ENCODE measurements around the gene SF3A2. TPM values are rescaled to one million over a fixed set of nuclear protein-coding genes. Genes with fewer than 3 reads are reported as not detected.

Gene SF3A2
- total and polyA plus RNA-seq, 10 of the 15 experiments (the other 5 are each of a cell fraction or from before 2014, with no cell fraction given): 0.33 to 143 (median 30.6) TPM

DNA sequence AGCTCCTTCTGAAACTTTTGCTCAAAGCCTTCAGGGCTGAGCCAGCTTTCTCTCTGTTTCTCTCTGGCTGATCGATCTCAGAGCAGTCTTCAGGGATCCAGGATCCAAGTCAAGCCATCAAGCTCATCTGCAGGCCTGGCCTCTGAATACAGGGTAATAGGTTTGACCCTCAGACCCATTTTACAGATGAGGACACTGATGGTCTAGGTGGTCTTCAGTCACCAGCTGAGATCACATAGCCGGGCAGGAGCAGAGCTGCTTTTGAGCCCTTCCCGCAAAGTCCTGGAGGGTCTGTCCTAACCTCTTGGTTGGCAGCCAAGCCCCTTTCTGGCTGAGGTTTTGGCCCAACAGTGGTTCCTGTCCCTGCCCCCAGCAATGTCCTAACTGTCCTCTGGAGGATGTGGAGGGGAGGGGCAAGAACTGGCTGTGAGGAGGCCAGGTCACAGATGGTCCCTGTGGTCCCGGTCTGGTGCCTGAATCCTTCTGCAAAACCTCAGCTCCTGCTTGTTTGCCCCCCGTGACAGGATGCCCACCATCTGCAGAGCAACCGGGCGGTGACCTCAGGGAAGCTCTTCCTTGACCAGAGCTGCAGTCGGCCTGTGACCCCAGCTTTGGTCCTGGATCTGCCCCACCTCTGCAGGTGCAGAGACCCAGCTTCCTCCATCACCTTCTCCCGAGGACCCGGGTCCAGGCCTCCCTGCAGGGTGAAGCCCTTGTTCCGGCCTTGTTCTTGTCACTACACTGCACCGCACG, 51.1 kb downstream of the SF3A2 start (continued):
- TF ChIP-seq, protein P1, sequence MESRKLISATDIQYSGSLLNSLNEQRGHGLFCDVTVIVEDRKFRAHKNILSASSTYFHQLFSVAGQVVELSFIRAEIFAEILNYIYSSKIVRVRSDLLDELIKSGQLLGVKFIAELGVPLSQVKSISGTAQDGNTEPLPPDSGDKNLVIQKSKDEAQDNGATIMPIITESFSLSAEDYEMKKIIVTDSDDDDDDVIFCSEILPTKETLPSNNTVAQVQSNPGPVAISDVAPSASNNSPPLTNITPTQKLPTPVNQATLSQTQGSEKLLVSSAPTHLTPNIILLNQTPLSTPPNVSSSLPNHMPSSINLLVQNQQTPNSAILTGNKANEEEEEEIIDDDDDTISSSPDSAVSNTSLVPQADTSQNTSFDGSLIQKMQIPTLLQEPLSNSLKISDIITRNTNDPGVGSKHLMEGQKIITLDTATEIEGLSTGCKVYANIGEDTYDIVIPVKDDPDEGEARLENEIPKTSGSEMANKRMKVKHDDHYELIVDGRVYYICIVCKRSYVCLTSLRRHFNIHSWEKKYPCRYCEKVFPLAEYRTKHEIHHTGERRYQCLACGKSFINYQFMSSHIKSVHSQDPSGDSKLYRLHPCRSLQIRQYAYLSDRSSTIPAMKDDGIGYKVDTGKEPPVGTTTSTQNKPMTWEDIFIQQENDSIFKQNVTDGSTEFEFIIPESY (IDR thresholded peaks at IDR 0.05): no peak
- no peak; the same call in none of the 2 replicates for TF ChIP-seq POLR2AphosphoS5 (IDR thresholded peaks at IDR 0.05; ENCODE audit: low read length)

DNA sequence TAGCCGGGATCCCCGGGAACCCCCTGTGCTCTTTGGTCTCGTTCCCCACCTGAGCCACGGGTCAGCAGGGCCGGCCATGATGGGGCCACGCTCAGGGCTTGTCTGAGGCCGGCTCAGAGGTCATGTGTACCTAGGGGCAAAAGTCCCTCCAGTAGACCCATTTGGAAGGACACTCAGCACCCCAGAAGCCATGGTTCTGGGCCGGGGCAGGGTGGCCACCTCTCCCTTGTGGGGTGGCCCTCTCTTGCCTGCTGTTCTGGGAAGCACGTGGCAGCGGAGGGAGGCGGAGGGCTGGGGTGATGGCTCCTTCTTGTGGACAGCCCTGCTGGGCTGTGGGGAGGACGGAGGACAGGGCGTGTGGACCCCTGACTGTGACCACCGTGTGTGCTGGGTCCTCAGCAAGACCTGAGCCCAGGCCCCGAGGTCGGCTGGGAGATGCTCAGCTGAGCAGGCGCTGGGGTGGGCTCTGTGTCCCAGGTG, 51.8 kb downstream of the SF3A2 start:
- BruUV-seq (replicated peaks): no TSS peak
- Histone ChIP-seq H2AFZ (ENCODE audit: control insufficient read depth, low read depth, low read length) (no peak overlapping the region), H3K4me3 (no peak overlapping the region), H3K9ac (ENCODE audit: control insufficient read depth, insufficient read depth, low read length) (no peak overlapping the region), H3K79me2 (ENCODE audit: control insufficient read depth, insufficient read depth, low read length) (no peaks in the 10 kb centered on the region; the same call in 1 of the 2 replicates), H3K4me1 (ENCODE audit: control insufficient read depth, insufficient read depth, low read length) (peaks cover 30% of the 10 kb centered on the region), H4K20me1 (ENCODE audit: control insufficient read depth, insufficient read depth) (no peaks in the 10 kb centered on the region), H3K27me3 (replicated peaks in 1 of 2; ENCODE audit: control insufficient read depth in 2 of 2, insufficient read depth in 2 of 2, low read length in 1 of 2) (no peaks in the 10 kb centered on the region), H3K36me3 (ENCODE audit: control insufficient read depth in 2 of 2, insufficient read depth in 2 of 2, low read length in 1 of 2) (no peaks in the 10 kb centered on the region), H3K27ac (ENCODE audit: control insufficient read depth, insufficient read depth) (no peak overlapping the region), H3K9me3 (replicated peaks; ENCODE audit: control insufficient read depth, insufficient read depth, low read length) (no peaks in the 10 kb centered on the region), H3K4me2 (ENCODE audit: control insufficient read depth, insufficient read depth) (no peak overlapping the region)
- WGBS (ENCODE audit: insufficient coverage, insufficient replicate concordance, low lambda C conversion rate, missing lambda C conversion rate): 80% methylated on average over 16 of the region's 17 CpGs
- TF ChIP-seq POLR2A (IDR thresholded peaks at IDR 0.05; ENCODE audit: low read depth, low read length): 0 out of 2 replicates have a peak, but pooled peaks have one; percentile 36
- TF ChIP-seq, protein P2, sequence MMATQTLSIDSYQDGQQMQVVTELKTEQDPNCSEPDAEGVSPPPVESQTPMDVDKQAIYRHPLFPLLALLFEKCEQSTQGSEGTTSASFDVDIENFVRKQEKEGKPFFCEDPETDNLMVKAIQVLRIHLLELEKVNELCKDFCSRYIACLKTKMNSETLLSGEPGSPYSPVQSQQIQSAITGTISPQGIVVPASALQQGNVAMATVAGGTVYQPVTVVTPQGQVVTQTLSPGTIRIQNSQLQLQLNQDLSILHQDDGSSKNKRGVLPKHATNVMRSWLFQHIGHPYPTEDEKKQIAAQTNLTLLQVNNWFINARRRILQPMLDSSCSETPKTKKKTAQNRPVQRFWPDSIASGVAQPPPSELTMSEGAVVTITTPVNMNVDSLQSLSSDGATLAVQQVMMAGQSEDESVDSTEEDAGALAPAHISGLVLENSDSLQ (IDR thresholded peaks at IDR 0.05): no peak
- in situ Hi-C loops (cut with MboI): no loop called here
- ChIA-PET CTCF (interaction anchor here (1.0 to 2.5 kb wide), 8 partner anchors 13 to 349 kb away, joined by 3 to 13 read pairs (median 4); no protein-coding TSS in a partner anchor), SMC1A (ENCODE audit: uncharacterized antibody, unreplicated experiment) (interaction anchor here (0.8 to 2.9 kb wide), 7 partner anchors 14 to 117 kb away, joined by 3 to 11 read pairs (median 6); no protein-coding TSS in a partner anchor), POLR2A (interaction anchor here (0.6 to 1.5 kb wide), 4 partner anchors 40 to 132 kb away, joined by 3 to 7 read pairs (median 5); partner anchors contain the start of genes LSM7 and SPPL2B), RAD21 (ENCODE audit: unreplicated experiment) (interaction anchor here (0.7 to 1.7 kb wide), 9 partner anchors 9 to 119 kb away, joined by 3 to 10 read pairs (median 4); partner anchors contain the start of genes LSM7 and SPPL2B)
- intact Hi-C loops (cut with micrococcal nuclease; ENCODE audit: unreplicated experiment): no loop called here
- DNase-seq (ENCODE audit: low read depth, low spot score) (no peak), ATAC-seq (no peak), FAIRE-seq (no peak)
